ENCODE measurements around the gene CCDC40. TPM values are rescaled to one million over a fixed set of nuclear protein-coding genes. Genes with fewer than 3 reads are reported as not detected.
"Not testable (repeated sequence)": the region's sequence is repeated elsewhere in the genome, so short reads cannot be mapped to it uniquely, and the experiment has no call there.

Gene CCDC40
- total RNA-seq, 2 donors from 2014 or later: 3.0 to 9.3 TPM

GRCh38 chr17:79993390-79994227 lies 42.8 kb upstream of the CCDC40 start:
- H3K27ac ChIP-seq: peak overlapping the region; percentile 79 to 85

DNA sequence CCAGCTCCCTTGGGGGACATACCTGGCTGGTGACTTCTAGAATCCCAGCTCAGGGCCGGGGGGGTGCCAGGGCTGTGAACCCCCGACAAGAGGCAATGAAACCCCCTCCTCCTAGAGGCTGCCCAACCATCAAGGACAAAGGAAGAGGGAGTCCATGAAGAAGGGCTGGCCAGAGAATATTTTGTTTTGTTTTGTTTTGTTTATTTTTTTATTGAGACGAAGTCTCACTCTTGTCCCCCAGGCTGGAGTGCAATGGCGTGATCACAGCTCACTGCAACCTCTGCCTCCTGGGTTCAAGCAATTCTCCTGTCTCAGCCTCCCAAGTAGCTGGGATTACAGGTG lies 42.2 kb upstream of the CCDC40 start:
- H3K9me3 ChIP-seq; H3K27me3 ChIP-seq; DNase-seq (ENCODE audit: low spot score); H3K36me3 ChIP-seq; H3K4me3 ChIP-seq: not testable (repeated sequence)
- H3K27ac ChIP-seq: peak overlapping the region; percentile 79 to 85
- H3K4me1 ChIP-seq: peaks cover 0 to 33% of the 10 kb centered on the region in 2 donors

More at GRCh38 chr17:79993390-79994227, 42.8 kb upstream of the CCDC40 start:
- Histone ChIP-seq H3K4me1 (peaks cover 0 to 33% of the 10 kb centered on the region in 2 donors), H3K4me3 (no peak overlapping the region), H3K36me3 (no peaks in the 10 kb centered on the region), H3K27me3 (no peaks in the 10 kb centered on the region), H3K9me3 (no peaks in the 10 kb centered on the region)
- TF ChIP-seq CTCF (IDR thresholded peaks at IDR 0.05): no peak
- DNase-seq (ENCODE audit: low spot score): peak; percentile 90

- no peak for TF ChIP-seq CTCF (IDR thresholded peaks at IDR 0.05)
- no peaks in the 10 kb centered on the region for H3K9me3 ChIP-seq
- H3K36me3 ChIP-seq: no peaks in the 10 kb centered on the region
- no peaks in the 10 kb centered on the region for H3K27me3 ChIP-seq
- no peak for DNase-seq (ENCODE audit: low spot score)
- H3K27ac ChIP-seq: no peak overlapping the region
- H3K4me3 ChIP-seq: no peak overlapping the region
- peaks cover 0 to 33% of the 10 kb centered on the region in 2 donors for H3K4me1 ChIP-seq
Measured at GRCh38 chr17:79994602-79995001, 41.8 kb upstream of the CCDC40 start.

DNA sequence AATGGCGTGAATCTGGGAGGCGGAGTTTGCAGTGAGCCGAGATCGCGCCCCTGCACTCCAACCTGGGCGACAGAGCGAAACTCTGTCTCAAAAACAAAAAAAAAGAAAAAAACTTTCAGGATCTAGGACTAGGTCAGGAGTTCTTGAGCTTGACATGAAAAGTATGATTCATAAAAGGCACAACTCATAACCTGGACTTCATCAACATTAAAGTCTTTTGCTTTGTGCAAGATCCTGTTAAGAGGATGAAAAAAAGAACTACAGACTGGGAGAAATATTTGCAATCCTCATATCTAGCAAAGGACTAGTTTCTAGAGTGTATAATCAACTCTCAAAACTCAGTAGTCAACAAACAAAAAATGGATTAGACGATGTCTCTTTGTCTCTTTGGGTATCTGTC lies 40.7 kb upstream of the CCDC40 start:
- H3K36me3 ChIP-seq: no peaks in the 10 kb centered on the region
- DNase-seq (ENCODE audit: low spot score): no peak
- no peaks in the 10 kb centered on the region for H3K27me3 ChIP-seq
- H3K4me1 ChIP-seq: peaks cover 0 to 37% of the 10 kb centered on the region in 2 donors
- H3K4me3 ChIP-seq: no peak overlapping the region
- no peak for TF ChIP-seq CTCF (IDR thresholded peaks at IDR 0.05)
- H3K9me3 ChIP-seq: no peaks in the 10 kb centered on the region
- no peak overlapping the region for H3K27ac ChIP-seq

GRCh38 chr17:79996291-79996690 lies 40.2 kb upstream of the CCDC40 start:
- TF ChIP-seq CTCF (IDR thresholded peaks at IDR 0.05): no peak
- no peak overlapping the region for H3K27ac ChIP-seq
- H3K36me3 ChIP-seq: no peaks in the 10 kb centered on the region
- H3K9me3 ChIP-seq: no peaks in the 10 kb centered on the region
- DNase-seq (ENCODE audit: low spot score): no peak
- H3K4me1 ChIP-seq: peaks cover 0 to 40% of the 10 kb centered on the region in 2 donors
- H3K27me3 ChIP-seq: no peaks in the 10 kb centered on the region
- H3K4me3 ChIP-seq: no peak overlapping the region

- no peak for DNase-seq (ENCODE audit: low spot score)
- no peak overlapping the region for H3K27ac ChIP-seq
- no peak overlapping the region for H3K4me3 ChIP-seq
- H3K36me3 ChIP-seq: no peaks in the 10 kb centered on the region
- H3K9me3 ChIP-seq: no peaks in the 10 kb centered on the region
- no peak for TF ChIP-seq CTCF (IDR thresholded peaks at IDR 0.05)
- H3K4me1 ChIP-seq: peaks cover 0 to 35% of the 10 kb centered on the region in 2 donors
- H3K27me3 ChIP-seq: no peaks in the 10 kb centered on the region
Measured at GRCh38 chr17:79997011-79997660, 39.3 kb upstream of the CCDC40 start.

Data from right atrium auricular region (tissue), 2 donors.